ENCODE data around the gene COG5.
"Not testable (repeated sequence)": the region's sequence is repeated elsewhere in the genome, so short reads cannot be mapped to it uniquely, and the experiment has no call there.

COG5 gene

GRCh38 chr7:107579885-107580715 lies 16.4 kb upstream of the COG5 start, which contains the start of gene BCAP29:
BCAP29 (plus strand) TSS chr7:107580246; CDS start chr7:107580773, 527 bp downstream.
- DNase-seq: peak; percentile 64

GRCh38 chr7:107579554-107579884 lies 15.8 kb upstream of the COG5 start:
- DNase-seq: no peak

GRCh38 chr7:107573537-107573936 lies 9.8 kb upstream of the COG5 start:
- DNase-seq: no peak

DNA sequence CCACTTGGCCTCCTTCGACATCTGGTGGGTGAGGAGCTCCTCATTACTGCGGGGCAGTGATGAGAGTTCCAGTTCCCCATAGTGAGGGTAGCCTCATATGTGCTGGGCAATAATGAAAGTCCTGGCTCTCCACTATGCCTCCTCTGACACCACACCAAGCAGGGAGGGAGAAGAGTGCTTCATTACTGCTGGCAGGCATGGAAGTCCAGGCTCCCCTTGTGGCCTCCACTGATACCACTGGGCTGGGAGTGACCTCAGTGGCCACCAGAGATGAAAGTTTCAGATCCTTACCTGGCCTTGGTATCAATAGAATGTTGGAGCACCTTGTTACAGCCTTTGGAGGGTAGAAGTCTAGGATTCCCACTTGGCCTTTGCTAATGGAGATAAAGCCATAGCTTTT lies 6.6 kb upstream of the COG5 start:
- no peak for DNase-seq

DNA sequence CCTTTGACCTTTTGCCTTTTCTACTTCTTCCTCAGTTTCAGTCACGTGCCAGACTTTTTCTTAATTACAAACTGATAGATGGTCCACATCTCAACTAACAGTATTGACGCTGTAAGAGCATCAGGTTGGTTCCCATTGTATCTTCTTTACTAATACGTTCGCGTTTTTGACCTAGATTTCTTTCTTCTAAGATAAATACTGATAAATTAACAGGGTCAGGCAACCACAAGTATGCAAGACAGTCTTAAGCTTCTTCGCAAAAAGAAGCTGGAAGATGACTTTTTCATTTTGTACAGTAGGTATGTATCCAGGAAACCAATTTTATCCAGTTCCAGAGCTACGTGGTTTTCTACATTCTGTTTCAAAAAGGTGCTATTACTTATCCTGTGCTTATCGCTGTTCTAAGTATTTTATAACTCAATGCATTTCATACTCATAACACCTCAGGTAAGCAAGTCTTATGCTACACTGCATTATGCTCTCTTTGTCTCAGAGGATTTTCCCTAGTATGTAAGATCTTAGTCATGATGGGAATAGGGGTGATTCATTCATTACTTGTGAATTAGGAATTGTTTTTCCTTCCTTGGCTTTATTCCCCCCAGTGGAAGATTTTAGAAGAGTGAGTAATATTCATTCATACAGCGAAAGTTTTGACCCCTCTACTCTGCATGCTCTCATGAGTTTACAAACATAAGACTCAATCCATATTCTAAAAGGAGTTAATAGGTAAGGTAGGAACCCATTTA lies 1.0 kb upstream of the COG5 start:
- DNase-seq: no peak

GRCh38 chr7:107563081-107563774 lies 492 bp downstream of the COG5 start:
- DNase-seq: no peak

DNA sequence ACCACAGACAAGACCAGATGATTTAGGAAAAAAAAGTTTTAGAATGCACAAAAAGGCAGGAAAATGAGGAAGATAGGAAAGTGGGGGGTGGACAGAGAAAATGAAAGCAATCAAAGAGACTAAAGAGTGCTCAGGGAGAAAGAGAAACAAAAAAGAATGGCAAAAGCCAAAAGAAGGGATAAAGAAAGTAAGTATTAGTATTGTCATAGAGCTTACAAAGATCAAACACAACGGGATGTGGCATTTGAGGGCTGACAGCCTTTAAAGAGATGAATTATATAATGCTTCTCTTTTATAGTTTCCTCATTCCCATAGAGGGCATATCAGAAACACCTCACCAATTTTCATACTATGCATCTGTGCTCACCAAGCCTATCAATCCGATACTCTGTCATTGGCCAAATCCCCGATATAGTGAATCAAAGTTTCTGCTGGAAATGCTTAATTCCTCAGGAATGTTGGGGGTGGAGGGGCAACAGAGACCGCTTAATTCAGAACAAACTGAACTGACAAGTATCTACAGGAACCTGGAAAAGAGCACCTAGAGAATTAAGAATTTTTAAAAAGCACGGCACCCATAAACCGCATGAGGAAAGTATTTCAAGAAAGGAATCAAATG lies 2.7 kb downstream of the COG5 start:
- DNase-seq: no peak

DNA sequence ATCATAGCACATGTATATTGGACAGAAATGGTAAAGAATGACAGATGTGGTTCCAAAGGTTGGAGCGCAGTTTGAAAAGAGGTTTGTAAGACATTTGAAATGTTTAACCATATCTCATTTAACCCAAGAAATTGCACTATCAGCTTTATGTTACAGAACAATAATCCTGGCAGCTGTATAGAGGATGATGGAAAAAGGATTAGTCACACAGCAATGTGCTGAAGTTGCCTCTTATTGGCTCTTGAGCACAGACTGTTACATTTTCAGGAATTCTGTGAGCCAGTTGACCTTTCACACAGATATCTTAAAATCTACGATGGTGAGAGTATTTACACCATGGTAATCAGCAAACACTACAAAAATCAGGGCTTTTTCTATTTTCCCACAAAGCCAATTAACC lies 3.9 kb downstream of the COG5 start:
- DNase-seq: no peak

- no peak for DNase-seq
These were observed 7.8 kb downstream of the COG5 start for GRCh38 chr7:107555893-107556292.

GRCh38 chr7:107551936-107552335 lies 11.8 kb downstream of the COG5 start:
- no peak for DNase-seq

GRCh38 chr7:107544848-107545591 lies 18.7 kb downstream of the COG5 start:
- DNase-seq: no peak

GRCh38 chr7:107543338-107543993 lies 20.3 kb downstream of the COG5 start:
- no peak for DNase-seq

DNA sequence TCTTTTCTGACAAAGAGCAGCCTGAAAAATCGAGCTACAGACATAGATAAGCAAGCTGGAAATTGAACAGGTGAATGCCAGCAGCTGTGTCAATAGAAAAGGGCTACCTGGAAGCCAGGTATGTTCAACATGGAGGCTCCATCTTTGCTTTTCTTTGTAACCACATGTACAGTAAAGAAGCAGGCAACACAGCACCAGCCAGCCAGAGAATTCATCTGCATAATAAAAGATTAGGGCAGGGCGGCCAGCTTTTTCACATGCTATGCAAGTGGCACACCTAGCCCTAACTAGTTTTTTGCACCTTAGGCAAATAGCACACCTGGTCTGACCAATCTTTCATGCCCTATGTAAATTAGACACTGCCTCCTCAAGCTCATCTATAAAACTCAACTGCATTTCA lies 25.7 kb downstream of the COG5 start:
- peak; percentile 87 for DNase-seq

DNA sequence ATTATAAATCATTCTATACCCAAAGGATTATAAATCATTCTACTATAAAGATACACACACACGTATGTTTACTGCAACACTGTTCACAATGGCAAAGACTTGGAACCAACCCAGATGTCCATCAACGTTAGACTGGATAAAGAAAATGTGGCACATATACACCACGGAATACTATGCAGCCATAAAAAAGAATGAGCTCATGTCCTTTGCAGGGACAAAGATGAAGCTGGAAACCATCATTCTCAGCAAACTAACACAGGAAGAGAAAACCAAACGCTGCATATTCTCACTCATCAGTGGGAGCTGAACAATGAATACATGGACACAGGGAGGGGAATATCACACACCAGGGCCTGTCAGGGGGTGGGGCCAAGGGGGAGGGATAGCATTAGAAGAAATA lies 26.5 kb downstream of the COG5 start:
- DNase-seq: not testable (repeated sequence)

DNA sequence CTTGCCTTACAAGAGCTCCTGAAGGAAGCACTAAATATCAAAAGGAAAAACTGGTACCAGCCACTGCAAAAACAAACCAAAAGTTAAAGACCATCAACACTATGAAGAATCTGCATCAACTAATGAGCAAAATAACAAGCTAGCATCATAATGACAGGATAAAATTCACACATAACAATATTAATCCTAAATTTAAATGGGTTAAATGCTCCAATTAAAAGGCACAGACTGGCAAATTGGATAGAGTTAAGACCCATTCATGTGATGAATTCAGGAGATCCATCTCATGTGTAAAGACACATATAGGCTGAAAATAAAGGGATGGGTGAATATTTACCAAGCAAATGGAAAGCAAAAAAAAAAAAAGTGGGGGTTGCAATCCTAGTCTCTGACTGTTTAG lies 29.6 kb downstream of the COG5 start:
- DNase-seq: no peak

GRCh38 chr7:107530751-107531150 lies 33.0 kb downstream of the COG5 start:
- DNase-seq: no peak

GRCh38 chr7:107528461-107528860 lies 35.3 kb downstream of the COG5 start:
- DNase-seq: no peak

- no peak for DNase-seq
These were observed 36.5 kb downstream of the COG5 start for GRCh38 chr7:107527196-107527595.

- DNase-seq: no peak
These were observed 37.0 kb downstream of the COG5 start for GRCh38 chr7:107526672-107527071.

GRCh38 chr7:107506674-107507339 lies 56.9 kb downstream of the COG5 start:
- peak; percentile 84 for DNase-seq

DNA sequence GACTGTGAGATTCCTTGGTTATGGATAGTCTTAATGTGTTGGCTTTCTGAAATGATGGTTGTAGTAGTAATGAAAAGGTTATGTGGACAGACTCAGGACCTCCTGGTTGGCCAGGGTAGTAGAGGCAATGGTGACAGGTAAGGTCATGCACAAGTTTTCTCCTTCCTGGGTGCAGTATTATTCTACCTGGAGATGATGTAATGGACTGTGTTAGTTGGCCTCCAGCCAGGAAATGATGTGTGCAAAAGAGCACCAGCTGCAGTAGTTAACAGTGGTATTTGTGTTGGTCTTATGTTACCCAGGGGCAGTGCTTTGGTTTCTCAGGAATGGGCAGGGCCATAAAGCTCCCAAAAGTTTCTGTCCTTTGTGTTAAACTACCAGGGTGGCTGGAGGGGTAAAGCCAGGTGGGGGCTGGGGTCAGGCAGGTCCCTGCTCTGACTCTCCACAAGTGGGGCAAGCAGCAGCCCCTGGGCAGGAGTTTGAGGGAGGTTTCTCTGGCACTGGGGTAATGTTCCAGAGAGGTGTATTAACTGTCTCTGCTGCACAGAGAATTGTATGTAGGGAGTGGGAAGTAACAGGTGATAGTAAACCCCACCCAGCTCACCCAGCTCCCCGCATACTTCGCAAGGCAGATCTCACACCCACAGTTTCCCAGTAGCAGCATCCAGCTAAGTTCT lies 57.6 kb downstream of the COG5 start:
- peak; percentile 95 for DNase-seq

All from NCI-H2029 (cell line).